Caco-2 (cell line): Measurements from ENCODE around the gene APOBEC3C. TPM values are rescaled to one million over a fixed set of nuclear protein-coding genes. Genes with fewer than 3 reads are reported as not detected.
A peak's percentile ranks its signal among the peaks of the same experiment; 100 is the strongest.
"Not testable (repeated sequence)": the region's sequence is repeated elsewhere in the genome, so short reads cannot be mapped to it uniquely, and the experiment has no call there.

Experiments
- BruUV-seq: library from RNA; stranded (reverse); fragments of 400-500 nt; replicated peaks from 2 replicates; lab custom pipeline; 2021; lab: Mats Ljungman, UMichigan
- CTCF ChIA-PET: fragments of 300-600 bp; sonication (Branson Sonifier 250); formaldehyde crosslinking; loops from one replicate; lab custom pipeline; 2022; ENCODE audit warnings: antibody characterized with exemption; lab: Charles Lee
- POLR2A ChIA-PET: fragments of 300-600 bp; sonication (Branson Sonifier 250); formaldehyde crosslinking; loops from one replicate; lab custom pipeline; 2022; ENCODE audit warnings: antibody characterized with exemption; lab: Charles Lee
- DNase-seq, 2 experiments: peaks; one replicate each; pipeline versions ENCODE4 v3.0.0 to v3.0.0-alpha.2; 2020 to 2022
- H3K27me3 ChIP-seq: replicated peaks from 2 replicates; pipeline ENCODE4 v1.6.0; 2011; ENCODE audit warnings: low read length; ENCODE audit not compliant: control insufficient read depth, insufficient read depth
- H3K36me3 ChIP-seq: 2 replicates; pipeline ENCODE4 v1.5.1; 2011; ENCODE audit warnings: low read length; ENCODE audit not compliant: control insufficient read depth, insufficient read depth
- H3K4me1 ChIP-seq: fragments of 250-450 bp; sonication (Bioruptor Pico); 2 replicates; pipeline ENCODE4 v1.5.1; 2020; ENCODE audit warnings: mild to moderate bottlenecking
- H3K4me3 ChIP-seq: 2 replicates; pipeline ENCODE4 v1.5.1; 2011; ENCODE audit warnings: low read depth, mild to moderate bottlenecking, control low read depth, low read length
- H3K9me3 ChIP-seq: fragments of 250-450 bp; sonication (Bioruptor Pico); 2 replicates; pipeline ENCODE4 v1.5.1; 2020; ENCODE audit warnings: mild to moderate bottlenecking, moderate library complexity
- H3K27ac Mint-ChIP-seq: one replicate; pipeline ENCODE4 v1.8.0; 2022; ENCODE audit warnings: mixed read lengths; ENCODE audit not compliant: unreplicated experiment
- H3K27me3 Mint-ChIP-seq: one replicate; pipeline ENCODE4 v1.8.0; 2022; ENCODE audit warnings: mixed read lengths; ENCODE audit not compliant: insufficient read depth, unreplicated experiment
- H3K36me3 Mint-ChIP-seq: one replicate; pipeline ENCODE4 v1.8.0; 2022; ENCODE audit warnings: mild to moderate bottlenecking, mixed read lengths; ENCODE audit not compliant: insufficient read depth, unreplicated experiment
- H3K4me1 Mint-ChIP-seq: one replicate; pipeline ENCODE4 v1.8.0; 2022; ENCODE audit warnings: low read depth, mixed read lengths; ENCODE audit not compliant: unreplicated experiment
- H3K4me3 Mint-ChIP-seq: one replicate; pipeline ENCODE4 v1.8.0; 2022; ENCODE audit warnings: mild to moderate bottlenecking, moderate library complexity, mixed read lengths; ENCODE audit not compliant: unreplicated experiment
- H3K9me3 Mint-ChIP-seq: one replicate; pipeline ENCODE4 v1.8.0; 2022; ENCODE audit warnings: mixed read lengths; ENCODE audit not compliant: unreplicated experiment
- CTCF ChIP-seq, 2 experiments: fragments of 200-600 bp in 1 of 2; IDR thresholded peaks; 1 replicate in 1 of 2; 2 replicates in 1 of 2; pipeline versions ENCODE4 v1.5.1 to v1.8.0; 2011 to 2022; ENCODE audit warnings: antibody characterized with exemption in 1 of 2, control low read depth in 1 of 2, inconsistent platforms in 1 of 2, low read depth in 1 of 2, low read length in 1 of 2, mild to moderate bottlenecking in 1 of 2, moderate library complexity in 1 of 2; ENCODE audit not compliant: insufficient read depth in 1 of 2, severe bottlenecking in 1 of 2, unreplicated experiment in 1 of 2
- intact Hi-C: fragments of 100-400 bp; cut with micrococcal nuclease; formaldehyde crosslinking; loops from one replicate; pipeline ENCODE4 v1.10.0; 2022; ENCODE audit not compliant: unreplicated experiment
- total RNA-seq: library from RNA; stranded (reverse); gene quantifications from 2 replicates; pipeline ENCODE4 v1.2.3, GENCODE V29; 2022

APOBEC3C gene
- total RNA-seq, 1 experiment from 2014 or later, result 25.1 TPM

GRCh38 chr22:38987171-38987895, 26.7 kb upstream of the APOBEC3C start:
- intact Hi-C loops, result no loop called here
- ChIA-PET POLR2A (no interaction called here), CTCF (no interaction called here)
- H3K9me3 Mint-ChIP-seq, result no peaks in the 10 kb centered on the region
- no peak for DNase-seq
- no peak for TF ChIP-seq CTCF (IDR thresholded peaks at IDR 0.05; ENCODE audit: insufficient read depth in 1 of 2, low read depth in 1 of 2, low read length in 1 of 2, severe bottlenecking in 1 of 2, unreplicated experiment in 1 of 2)
- peaks cover 13% of the 10 kb centered on the region for H3K4me1 Mint-ChIP-seq
- Histone ChIP-seq H3K27me3 (no peaks in the 10 kb centered on the region), H3K4me3 (no peak overlapping the region), H3K4me1 (peaks cover 15% of the 10 kb centered on the region), H3K9me3 (peaks cover 9% of the 10 kb centered on the region; the same call in 1 of the 2 replicates), H3K36me3 (no peaks in the 10 kb centered on the region)
- no peak overlapping the region for H3K27ac Mint-ChIP-seq
- H3K4me3 Mint-ChIP-seq, result no peak overlapping the region
- BruUV-seq, result no TSS peak
- no peaks in the 10 kb centered on the region for H3K27me3 Mint-ChIP-seq
- H3K36me3 Mint-ChIP-seq, result peaks cover 24% of the 10 kb centered on the region

- no peak for DNase-seq
- Mint-ChIP-seq H3K27me3 (no peaks in the 10 kb centered on the region), H3K36me3 (peaks cover 10% of the 10 kb centered on the region), H3K4me3 (no peak overlapping the region), H3K4me1 (peaks cover 6% of the 10 kb centered on the region), H3K9me3 (no peaks in the 10 kb centered on the region), H3K27ac (no peak overlapping the region)
- CTCF ChIA-PET, result interaction anchor here (0.7 kb wide), 1 partner anchor 11 kb away, joined by 3 read pairs; no protein-coding TSS in a partner anchor
- no TSS peak for BruUV-seq
- Histone ChIP-seq H3K4me1 (peaks cover 9% of the 10 kb centered on the region), H3K27me3 (no peaks in the 10 kb centered on the region), H3K36me3 (no peaks in the 10 kb centered on the region), H3K4me3 (no peak overlapping the region), H3K9me3 (peaks cover 1% of the 10 kb centered on the region; the same call in 1 of the 2 replicates)
- POLR2A ChIA-PET, result no interaction called here
- intact Hi-C loops, result no loop called here
- no peak for TF ChIP-seq CTCF (IDR thresholded peaks at IDR 0.05; ENCODE audit: insufficient read depth in 1 of 2, low read depth in 1 of 2, low read length in 1 of 2, severe bottlenecking in 1 of 2, unreplicated experiment in 1 of 2)
Measured at GRCh38 chr22:38989466-38989865, 24.6 kb upstream of the APOBEC3C start.

- H3K36me3 ChIP-seq, BruUV-seq, H3K9me3 Mint-ChIP-seq, POLR2A ChIA-PET, DNase-seq, H3K4me1 Mint-ChIP-seq, H3K4me1 ChIP-seq, H3K36me3 Mint-ChIP-seq, H3K27me3 ChIP-seq, H3K4me3 Mint-ChIP-seq, intact Hi-C loops, CTCF ChIA-PET, H3K4me3 ChIP-seq, H3K27me3 Mint-ChIP-seq, H3K9me3 ChIP-seq: not testable (repeated sequence)
- peak overlapping the region; percentile 7 for H3K27ac Mint-ChIP-seq
Measured at GRCh38 chr22:38992871-38993371, 21.1 kb upstream of the APOBEC3C start.
